ENCODE measurements around the gene CHD8. TPM values are rescaled to one million over a fixed set of nuclear protein-coding genes. Genes with fewer than 3 reads are reported as not detected.

CHD8 gene
- total RNA-seq, 1 experiment from 2014 or later, result 61.7 TPM

DNA sequence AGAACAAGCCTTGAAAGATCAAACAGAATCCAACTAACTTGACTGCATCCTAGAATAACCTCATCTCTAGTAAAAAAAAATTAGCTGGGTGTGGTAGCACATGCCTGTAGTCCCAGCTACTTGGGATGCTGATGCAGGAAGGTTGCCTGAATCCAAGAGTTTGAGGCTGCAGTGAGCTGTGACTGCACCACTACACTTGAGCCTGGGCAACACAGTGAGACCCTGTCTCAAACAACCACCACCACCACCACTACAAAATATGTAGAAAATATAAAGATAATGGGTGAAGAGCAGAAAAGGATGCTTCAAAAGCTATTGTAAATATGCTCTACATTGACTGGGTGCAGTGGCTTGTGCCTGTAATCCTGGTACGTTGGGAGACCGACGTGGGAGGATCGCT, 99.4 kb downstream of the CHD8 start:
- Histone ChIP-seq H3K36me3 (peaks cover 92% of the 10 kb centered on the region), H3K4me3 (no peak overlapping the region), H3K27me3 (no peaks in the 10 kb centered on the region), H3K4me1 (no peaks in the 10 kb centered on the region), H3K9me3 (replicated peaks) (no peaks in the 10 kb centered on the region), H3K27ac (no peak overlapping the region)
- DNase-seq, result no peak

DNA sequence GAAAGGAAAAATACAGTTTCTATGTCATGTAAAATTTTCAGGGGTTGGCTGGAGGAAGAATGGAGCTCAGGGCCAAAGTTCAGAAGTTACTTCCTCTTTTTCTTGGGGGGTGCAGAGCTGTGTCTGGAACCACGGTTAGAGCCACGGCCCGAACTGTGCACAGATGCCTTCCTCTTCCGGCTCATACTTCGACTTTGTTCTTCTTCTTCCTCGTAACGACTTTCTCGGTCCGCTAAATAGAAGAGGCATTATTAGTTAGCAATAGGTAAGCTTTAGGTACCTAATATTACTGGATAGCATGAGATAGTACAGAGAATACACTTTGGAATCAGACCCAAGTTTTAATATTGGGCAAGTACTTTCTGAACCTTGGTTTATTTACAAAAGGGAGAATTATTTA, 103.3 kb downstream of the CHD8 start:
- Histone ChIP-seq H3K27ac (no peak overlapping the region), H3K4me1 (no peaks in the 10 kb centered on the region), H3K27me3 (no peaks in the 10 kb centered on the region), H3K4me3 (no peak overlapping the region), H3K36me3 (peaks cover 64% of the 10 kb centered on the region), H3K9me3 (replicated peaks) (no peaks in the 10 kb centered on the region)
- DNase-seq, result no peak

DNA sequence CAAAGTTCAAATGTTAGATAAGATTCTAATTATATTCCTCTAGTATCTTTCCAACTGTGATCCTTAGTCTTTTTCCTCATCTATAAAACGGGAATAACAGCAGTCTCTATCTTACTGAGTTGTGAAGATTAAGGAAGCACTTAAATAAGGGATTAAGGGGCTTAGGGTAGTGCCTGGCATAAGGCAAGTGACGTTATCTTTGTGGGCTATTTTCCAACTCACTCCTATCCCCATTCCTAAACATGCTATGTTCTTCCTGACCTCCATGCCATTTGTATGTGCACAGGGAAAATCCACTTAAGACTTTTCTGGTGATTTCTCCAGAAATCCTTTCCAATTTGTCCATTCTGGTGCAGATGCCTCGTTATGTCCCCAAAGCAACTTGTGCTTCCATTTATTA, 105.4 kb downstream of the CHD8 start:
- Histone ChIP-seq H3K36me3 (peaks cover 46% of the 10 kb centered on the region), H3K27ac (no peak overlapping the region), H3K9me3 (replicated peaks) (no peaks in the 10 kb centered on the region), H3K4me3 (no peak overlapping the region), H3K4me1 (no peaks in the 10 kb centered on the region), H3K27me3 (no peaks in the 10 kb centered on the region)
- peak in 1 of 2 experiments; percentile 34 for DNase-seq

DNA sequence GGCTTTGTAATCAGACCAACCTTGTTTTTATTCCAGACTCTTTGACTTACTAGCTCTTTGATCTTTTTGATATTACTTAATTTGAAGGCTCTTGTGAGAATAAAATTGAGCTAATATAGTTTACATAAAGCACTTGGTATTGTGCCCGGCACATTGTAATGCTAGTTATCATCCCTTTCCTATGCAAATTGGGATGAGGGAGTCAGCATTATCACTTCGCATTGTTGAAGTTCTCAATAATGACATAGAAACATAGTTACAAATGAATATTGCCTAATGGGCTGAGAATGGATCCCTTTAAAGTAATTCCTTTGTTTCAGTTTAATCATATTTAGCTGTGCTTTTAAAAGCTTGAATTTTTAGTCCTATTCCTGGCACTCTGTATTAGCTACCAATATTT, 108.7 kb downstream of the CHD8 start:
- DNase-seq, result no peak
- Histone ChIP-seq H3K4me3 (no peak overlapping the region), H3K27ac (no peak overlapping the region), H3K4me1 (no peaks in the 10 kb centered on the region), H3K27me3 (no peaks in the 10 kb centered on the region), H3K36me3 (peaks cover 15% of the 10 kb centered on the region), H3K9me3 (replicated peaks) (no peaks in the 10 kb centered on the region)

GRCh38 chr14:21346532-21347135, 109.3 kb downstream of the CHD8 start:
- Histone ChIP-seq H3K27me3 (no peaks in the 10 kb centered on the region), H3K27ac (no peak overlapping the region), H3K36me3 (peaks cover 11% of the 10 kb centered on the region; the same call in 1 of the 2 replicates), H3K4me1 (no peaks in the 10 kb centered on the region), H3K4me3 (no peak overlapping the region), H3K9me3 (replicated peaks) (no peaks in the 10 kb centered on the region)
- no peak for DNase-seq

- no peak for DNase-seq
- Histone ChIP-seq H3K36me3 (no peaks in the 10 kb centered on the region), H3K27me3 (no peaks in the 10 kb centered on the region), H3K4me3 (no peak overlapping the region), H3K9me3 (replicated peaks) (no peaks in the 10 kb centered on the region), H3K27ac (no peak overlapping the region), H3K4me1 (no peaks in the 10 kb centered on the region)
Measured at GRCh38 chr14:21343035-21343794, 112.7 kb downstream of the CHD8 start.

Other genes with a start within 250 kb of the CHD8 start
- 1,205 and 1,219 TPM in 2 replicates for gene HNRNPC, start 186.7 kb downstream of the CHD8 start, total RNA-seq (2014; rRNA removed; shearing (Covaris generic))
- gene RPGRIP1, start 176.0 kb downstream of the CHD8 start, total RNA-seq (2014; rRNA removed; shearing (Covaris generic)), result not detected in 2 replicates
- gene SUPT16H, start 72.1 kb downstream of the CHD8 start, total RNA-seq (2014; rRNA removed; shearing (Covaris generic)), result 195 and 216 TPM in 2 replicates
- 25.0 and 26.3 TPM in 2 replicates for gene RAB2B, start 20.8 kb upstream of the CHD8 start, total RNA-seq (2014; rRNA removed; shearing (Covaris generic))
- 26.4 and 27.7 TPM in 2 replicates for gene TOX4, start 21.1 kb upstream of the CHD8 start, total RNA-seq (2014; rRNA removed; shearing (Covaris generic))
- 55.1 and 56.5 TPM in 2 replicates for gene METTL3, start 55.2 kb upstream of the CHD8 start, total RNA-seq (2014; rRNA removed; shearing (Covaris generic))
- gene SALL2, start 70.2 kb upstream of the CHD8 start, total RNA-seq (2014; rRNA removed; shearing (Covaris generic)), result 16.4 and 19.7 TPM in 2 replicates
- gene OR10G3, start 124.0 kb upstream of the CHD8 start, total RNA-seq (2014; rRNA removed; shearing (Covaris generic)), result not detected in 2 replicates
- gene OR10G2, start 178.8 kb upstream of the CHD8 start, total RNA-seq (2014; rRNA removed; shearing (Covaris generic)), result not detected in 2 replicates
- not detected in 2 replicates for gene OR4E2, start 197.7 kb upstream of the CHD8 start, total RNA-seq (2014; rRNA removed; shearing (Covaris generic))
- gene OR4E1, start 217.7 kb upstream of the CHD8 start, total RNA-seq (2014; rRNA removed; shearing (Covaris generic)), result not detected in 2 replicates